ENCODE measurements around the gene ADAM12. TPM values are rescaled to one million over a fixed set of nuclear protein-coding genes. Genes with fewer than 3 reads are reported as not detected.
"Not testable (repeated sequence)": the region's sequence is repeated elsewhere in the genome, so short reads cannot be mapped to it uniquely, and the experiment has no call there.

ADAM12 gene
- total RNA-seq, 1 donor from 2014 or later: 82.4 TPM

GRCh38 chr10:126380352-126381076 lies 7.8 kb downstream of the ADAM12 start:
- Mint-ChIP-seq H3K4me3 (no peak overlapping the region), H3K4me1 (peaks cover 21% of the 10 kb centered on the region), H3K9me3 (peaks cover 15% of the 10 kb centered on the region), H3K27me3 (ENCODE audit: low read depth) (no peaks in the 10 kb centered on the region), H3K36me3 (ENCODE audit: low read depth) (peaks cover 46% of the 10 kb centered on the region), H3K27ac (ENCODE audit: unreplicated experiment) (no peak overlapping the region)
- no peak for TF ChIP-seq CTCF (conservative IDR thresholded peaks at IDR 0.05)
- DNase-seq (ENCODE audit: low read depth, low spot score): no peak

GRCh38 chr10:126379166-126379565 lies 9.1 kb downstream of the ADAM12 start:
- H3K36me3 Mint-ChIP-seq (ENCODE audit: low read depth): peaks cover 52% of the 10 kb centered on the region
- not testable (repeated sequence) for H3K4me3 Mint-ChIP-seq

GRCh38 chr10:126376956-126377355 lies 11.3 kb downstream of the ADAM12 start:
- Mint-ChIP-seq H3K27me3 (ENCODE audit: low read depth) (no peaks in the 10 kb centered on the region), H3K27ac (ENCODE audit: unreplicated experiment) (no peak overlapping the region), H3K4me1 (peaks cover 17% of the 10 kb centered on the region), H3K4me3 (no peak overlapping the region), H3K9me3 (peaks cover 13% of the 10 kb centered on the region), H3K36me3 (ENCODE audit: low read depth) (peaks cover 39% of the 10 kb centered on the region)
- no peak for TF ChIP-seq CTCF (conservative IDR thresholded peaks at IDR 0.05)
- no peak for DNase-seq (ENCODE audit: low read depth, low spot score)

More at GRCh38 chr10:126379166-126379565, 9.1 kb downstream of the ADAM12 start:
- peaks cover 18% of the 10 kb centered on the region for H3K9me3 Mint-ChIP-seq
- H3K27me3 Mint-ChIP-seq (ENCODE audit: low read depth); DNase-seq (ENCODE audit: low read depth, low spot score); H3K4me1 Mint-ChIP-seq; H3K27ac Mint-ChIP-seq (ENCODE audit: unreplicated experiment): not testable (repeated sequence)

GRCh38 chr10:126375926-126376554 lies 12.2 kb downstream of the ADAM12 start:
- no peak for DNase-seq (ENCODE audit: low read depth, low spot score)
- H3K27me3 Mint-ChIP-seq (ENCODE audit: low read depth): no peaks in the 10 kb centered on the region
- no peak for TF ChIP-seq CTCF (conservative IDR thresholded peaks at IDR 0.05)
- peaks cover 39% of the 10 kb centered on the region for H3K36me3 Mint-ChIP-seq (ENCODE audit: low read depth)
- no peak overlapping the region for H3K4me3 Mint-ChIP-seq
- H3K27ac Mint-ChIP-seq (ENCODE audit: unreplicated experiment): no peak overlapping the region
- H3K4me1 Mint-ChIP-seq: peaks cover 17% of the 10 kb centered on the region
- peaks cover 13% of the 10 kb centered on the region for H3K9me3 Mint-ChIP-seq

GRCh38 chr10:126375299-126375698 lies 13.0 kb downstream of the ADAM12 start:
- Mint-ChIP-seq H3K27ac (ENCODE audit: unreplicated experiment) (no peak overlapping the region), H3K4me3 (no peak overlapping the region), H3K27me3 (ENCODE audit: low read depth) (no peaks in the 10 kb centered on the region), H3K36me3 (ENCODE audit: low read depth) (peaks cover 36% of the 10 kb centered on the region), H3K9me3 (peaks cover 13% of the 10 kb centered on the region), H3K4me1 (peaks cover 10% of the 10 kb centered on the region)
- no peak for TF ChIP-seq CTCF (conservative IDR thresholded peaks at IDR 0.05)
- no peak for DNase-seq (ENCODE audit: low read depth, low spot score)

- Mint-ChIP-seq H3K27me3 (ENCODE audit: low read depth) (no peaks in the 10 kb centered on the region), H3K4me1 (peaks cover 8% of the 10 kb centered on the region), H3K9me3 (peaks cover 13% of the 10 kb centered on the region), H3K36me3 (ENCODE audit: low read depth) (peaks cover 30% of the 10 kb centered on the region), H3K4me3 (no peak overlapping the region), H3K27ac (ENCODE audit: unreplicated experiment) (no peak overlapping the region)
- DNase-seq (ENCODE audit: low read depth, low spot score): no peak
- no peak for TF ChIP-seq CTCF (conservative IDR thresholded peaks at IDR 0.05)
Measured at GRCh38 chr10:126374435-126374834, 13.8 kb downstream of the ADAM12 start.

Measured in neural crest cell (in vitro differentiated cells).